SJCRH30 (cell line): ENCODE data around the gene HSF5. TPM values are rescaled to one million over a fixed set of nuclear protein-coding genes. Genes with fewer than 3 reads are reported as not detected.

ENCODE experiments used
- DNase-seq, 2 experiments: peaks; one replicate each; pipeline ENCODE4 v3.0.0-alpha.2; 2015 to 2020
- H3K27ac ChIP-seq: fragments of 250-450 bp; sonication (Bioruptor Pico); 2 replicates; pipeline ENCODE4 v1.5.1; 2020; ENCODE audit warnings: mild to moderate bottlenecking, moderate library complexity
- H3K27me3 ChIP-seq: fragments of 250-450 bp; sonication (Bioruptor Pico); 2 replicates; pipeline ENCODE4 v1.5.1; 2020; ENCODE audit warnings: mild to moderate bottlenecking, moderate library complexity
- H3K36me3 ChIP-seq: fragments of 250-450 bp; sonication (Bioruptor Pico); 2 replicates; pipeline ENCODE4 v1.5.1; 2020; ENCODE audit warnings: mild to moderate bottlenecking, moderate library complexity
- H3K4me1 ChIP-seq: fragments of 250-450 bp; sonication (Bioruptor Pico); 2 replicates; pipeline ENCODE4 v1.5.1; 2020; ENCODE audit warnings: mild to moderate bottlenecking, moderate library complexity
- H3K4me3 ChIP-seq: fragments of 250-450 bp; sonication (Bioruptor Pico); 2 replicates; pipeline ENCODE4 v1.5.1; 2020; ENCODE audit warnings: mild to moderate bottlenecking, moderate library complexity
- H3K9me3 ChIP-seq: fragments of 250-450 bp; sonication (Bioruptor Pico); replicated peaks from 2 replicates; pipeline ENCODE4 v1.5.1; 2020; ENCODE audit warnings: mild to moderate bottlenecking, moderate library complexity
- total RNA-seq: library from RNA; depleted of rRNA; stranded (reverse); fragments of >200 nt; shearing (Covaris generic); gene quantifications from 2 replicates; pipeline ENCODE4 v1.2.3, GENCODE V29; 2014

Gene HSF5
- total RNA-seq, 1 experiment from 2014 or later = not detected

DNA sequence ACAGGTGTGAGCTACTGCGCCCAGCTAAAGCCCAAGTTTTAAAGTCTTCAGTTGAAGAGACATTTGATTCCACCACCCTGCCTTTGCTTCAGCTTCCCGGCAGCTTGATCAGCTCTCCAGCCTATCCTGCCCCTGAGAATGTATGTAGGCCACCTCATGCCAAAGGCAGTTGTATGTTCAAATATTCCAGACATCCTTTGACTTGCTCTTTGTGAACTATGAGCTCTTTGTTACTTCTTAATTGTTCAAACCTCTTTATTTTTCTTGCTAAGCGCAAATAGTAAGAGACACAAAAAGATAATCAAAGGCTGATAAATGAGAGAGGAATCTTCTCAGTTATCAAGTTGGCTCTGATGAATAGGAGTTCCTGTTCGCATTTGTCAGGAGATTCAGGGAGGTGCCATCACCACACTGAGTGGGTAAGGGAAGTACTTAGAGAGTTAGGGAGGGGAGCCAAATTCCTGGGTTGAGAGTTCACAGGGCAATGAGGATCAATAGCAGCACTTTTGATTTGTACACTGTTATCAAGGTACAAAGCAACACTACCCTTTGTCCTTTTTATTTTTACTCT is 104.2 kb downstream of the HSF5 start:
- no peak overlapping the region for H3K4me3 ChIP-seq
- H3K27me3 ChIP-seq = no peaks in the 10 kb centered on the region; the same call in 1 of the 2 replicates

DNA sequence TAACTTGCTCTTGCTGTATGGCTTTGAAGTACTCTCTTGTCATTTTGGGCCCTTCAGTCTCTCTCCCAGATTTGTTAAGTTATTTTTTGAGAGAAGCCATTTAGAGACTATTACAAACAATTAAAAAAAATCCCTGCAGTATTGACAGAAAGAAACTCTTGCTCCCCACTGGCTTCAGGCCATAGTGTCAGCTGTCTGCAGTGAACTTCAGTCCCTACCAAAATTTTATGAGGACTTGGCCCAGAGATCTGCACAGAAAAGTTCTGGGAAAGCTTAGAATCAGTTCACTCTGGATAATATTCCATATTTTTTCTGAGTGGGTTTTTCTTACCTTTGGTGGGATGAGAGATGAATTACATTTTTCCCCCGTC is 105.4 kb downstream of the HSF5 start:
- Histone ChIP-seq H3K4me1 (no peaks in the 10 kb centered on the region), H3K9me3 (no peaks in the 10 kb centered on the region), H3K27me3 (no peaks in the 10 kb centered on the region; the same call in none of the 2 replicates), H3K36me3 (no peaks in the 10 kb centered on the region), H3K27ac (no peak overlapping the region), H3K4me3 (no peak overlapping the region)
- no peak for DNase-seq

More for the DNA sequence above, 104.2 kb downstream of the HSF5 start:
- no peak for DNase-seq
- Histone ChIP-seq H3K36me3 (no peaks in the 10 kb centered on the region), H3K4me1 (no peaks in the 10 kb centered on the region), H3K9me3 (no peaks in the 10 kb centered on the region), H3K27ac (no peak overlapping the region)

DNA sequence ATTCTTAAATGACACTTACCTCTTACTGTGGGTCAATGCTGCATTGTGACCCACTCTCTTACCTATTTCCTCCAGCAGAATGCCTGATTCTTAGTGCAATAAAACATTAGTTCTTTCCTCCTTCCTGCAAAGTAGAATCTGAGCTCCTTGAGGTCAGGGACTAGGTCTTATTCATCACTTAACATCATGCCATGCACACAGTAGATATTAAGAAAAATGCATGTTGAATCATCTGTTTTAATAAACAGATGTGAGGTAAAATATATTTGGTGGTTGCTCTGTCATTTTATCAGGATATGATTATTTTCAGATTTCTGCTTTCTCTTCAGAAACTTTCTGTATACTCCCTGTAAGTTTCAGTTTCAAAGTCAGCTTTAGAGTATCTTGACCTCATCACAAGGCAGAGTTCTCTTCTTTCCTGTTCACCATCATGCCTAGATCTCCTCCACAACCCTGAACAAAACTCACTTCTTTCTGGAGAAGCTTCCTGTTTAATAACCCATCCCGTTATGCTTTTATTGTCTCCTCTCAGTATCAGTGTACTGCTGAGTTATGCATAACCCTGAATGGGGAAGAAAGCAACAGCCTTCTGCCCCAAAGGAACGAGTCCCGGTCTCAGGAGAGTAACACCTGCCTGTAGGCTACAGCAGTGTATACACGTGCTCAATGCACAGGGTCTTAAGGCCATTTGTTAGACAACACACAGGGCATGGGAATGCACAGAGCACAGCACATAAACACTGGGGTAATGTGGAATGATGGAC is 105.9 kb downstream of the HSF5 start:
- H3K9me3 ChIP-seq = no peaks in the 10 kb centered on the region
- no peaks in the 10 kb centered on the region; the same call in none of the 2 replicates for H3K27me3 ChIP-seq
- H3K36me3 ChIP-seq = no peaks in the 10 kb centered on the region
- no peak overlapping the region for H3K4me3 ChIP-seq
- no peak for DNase-seq
- H3K27ac ChIP-seq = no peak overlapping the region
- no peaks in the 10 kb centered on the region for H3K4me1 ChIP-seq

DNA sequence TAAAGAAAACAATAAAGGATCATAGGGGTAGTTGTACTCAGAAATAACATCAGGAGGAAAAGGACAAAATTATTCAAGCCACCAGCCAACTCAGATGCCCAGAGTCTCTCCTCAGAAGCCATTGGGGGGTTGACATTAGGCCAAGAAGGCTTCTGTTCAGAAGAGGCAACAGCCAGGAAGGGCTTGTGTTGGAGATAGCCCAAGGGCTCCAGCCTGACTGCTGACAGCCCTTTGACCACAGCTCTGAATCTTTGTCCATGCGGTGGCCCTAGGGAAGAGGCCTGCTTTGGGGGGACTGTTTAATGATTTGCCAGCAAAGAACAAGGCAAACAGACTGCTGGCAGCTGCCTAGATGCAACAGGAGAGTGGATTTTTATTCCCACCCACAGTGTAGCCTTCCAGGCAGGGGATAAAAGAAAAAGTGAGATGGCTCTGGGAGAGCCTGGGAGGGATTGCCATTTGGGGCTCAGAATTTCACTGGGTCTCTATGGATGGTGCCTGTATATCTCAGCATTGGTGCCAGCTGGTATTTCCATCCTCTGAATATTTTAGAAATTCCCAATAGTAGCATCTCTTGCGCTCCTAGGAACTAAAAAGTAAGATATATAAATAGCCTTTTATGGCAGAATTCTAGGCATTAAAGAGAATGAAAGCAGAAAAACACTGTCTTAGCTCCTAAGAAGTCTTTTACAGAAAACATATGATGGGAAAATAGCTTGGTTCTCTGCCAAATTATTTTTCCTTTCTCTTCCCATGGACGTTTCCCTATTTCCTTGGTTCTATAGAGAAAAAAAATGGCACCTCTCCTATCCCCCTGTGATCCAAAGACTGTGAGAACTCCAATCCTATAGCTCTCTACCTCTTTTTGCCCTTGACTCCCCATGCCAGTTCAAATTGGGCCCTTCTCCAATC is 106.8 kb downstream of the HSF5 start:
- H3K27me3 ChIP-seq = no peaks in the 10 kb centered on the region; the same call in none of the 2 replicates
- H3K4me1 ChIP-seq = no peaks in the 10 kb centered on the region
- no peak overlapping the region for H3K4me3 ChIP-seq
- peak; percentile 13 to 32 for DNase-seq
- no peak overlapping the region for H3K27ac ChIP-seq
- H3K9me3 ChIP-seq = no peaks in the 10 kb centered on the region
- no peaks in the 10 kb centered on the region for H3K36me3 ChIP-seq

DNA sequence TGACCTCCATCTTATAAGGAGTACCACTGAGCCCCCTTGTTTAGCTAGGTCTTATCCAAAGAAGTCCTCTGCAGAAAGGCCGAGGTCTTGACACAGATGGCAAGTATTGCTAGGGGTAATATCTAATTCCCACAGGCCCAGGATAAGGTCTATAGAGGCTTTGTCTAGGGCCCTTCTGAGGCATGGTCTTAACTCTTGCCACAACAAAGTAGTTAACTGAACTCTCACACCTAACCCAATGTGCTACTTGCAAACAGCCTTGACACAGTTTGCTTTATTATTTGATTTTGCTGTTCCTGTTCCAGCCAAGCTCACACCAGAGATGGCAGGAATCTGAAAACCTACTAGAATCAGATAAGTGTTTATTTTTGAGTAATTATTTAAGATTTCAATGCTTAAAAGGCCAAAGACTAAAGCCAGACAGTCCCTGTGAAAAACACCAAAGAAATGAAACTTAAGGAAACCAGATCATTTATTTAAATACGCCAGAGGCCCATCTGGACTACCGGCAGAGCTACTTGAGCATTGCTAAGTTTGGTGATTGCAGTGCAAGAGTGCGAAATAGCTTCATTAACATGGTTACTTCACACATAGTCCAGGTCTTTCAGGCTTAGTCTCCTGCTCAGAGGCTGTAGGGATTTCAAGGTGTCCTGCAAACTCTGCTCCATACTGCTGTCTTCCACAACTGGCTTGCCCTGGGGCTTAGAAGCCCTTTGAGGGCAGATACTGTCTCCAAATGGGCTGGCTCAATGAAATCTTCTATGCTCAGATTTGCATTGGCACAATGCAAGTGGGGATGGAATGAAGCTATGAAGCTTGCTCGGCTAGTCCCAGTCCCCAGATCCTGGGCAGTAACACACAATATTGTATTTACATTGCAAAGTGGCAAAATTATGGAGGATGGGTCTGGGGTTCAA is 107.7 kb downstream of the HSF5 start:
- Histone ChIP-seq H3K27me3 (no peaks in the 10 kb centered on the region; the same call in none of the 2 replicates), H3K9me3 (no peaks in the 10 kb centered on the region), H3K4me1 (no peaks in the 10 kb centered on the region), H3K27ac (no peak overlapping the region), H3K4me3 (no peak overlapping the region), H3K36me3 (no peaks in the 10 kb centered on the region)
- no peak for DNase-seq

DNA sequence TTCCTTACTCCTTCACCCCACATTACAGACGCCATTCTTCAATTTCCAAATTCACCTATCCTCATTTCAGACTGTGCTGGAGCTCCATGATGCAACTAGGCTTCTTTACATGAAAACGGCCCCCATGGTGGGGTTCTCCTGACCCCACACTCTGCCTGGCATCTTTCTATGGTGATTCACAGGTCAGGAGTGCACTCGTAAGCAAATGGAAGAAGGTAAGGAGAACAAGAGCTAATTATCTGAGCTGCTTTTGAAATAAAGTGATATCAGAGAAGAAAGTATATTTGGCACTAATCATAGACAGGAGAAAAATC is 108.7 kb downstream of the HSF5 start:
- no peaks in the 10 kb centered on the region for H3K4me1 ChIP-seq
- no peaks in the 10 kb centered on the region; the same call in none of the 2 replicates for H3K27me3 ChIP-seq
- no peak for DNase-seq
- H3K27ac ChIP-seq = no peak overlapping the region
- H3K9me3 ChIP-seq = no peaks in the 10 kb centered on the region
- no peak overlapping the region for H3K4me3 ChIP-seq
- no peaks in the 10 kb centered on the region for H3K36me3 ChIP-seq

DNA sequence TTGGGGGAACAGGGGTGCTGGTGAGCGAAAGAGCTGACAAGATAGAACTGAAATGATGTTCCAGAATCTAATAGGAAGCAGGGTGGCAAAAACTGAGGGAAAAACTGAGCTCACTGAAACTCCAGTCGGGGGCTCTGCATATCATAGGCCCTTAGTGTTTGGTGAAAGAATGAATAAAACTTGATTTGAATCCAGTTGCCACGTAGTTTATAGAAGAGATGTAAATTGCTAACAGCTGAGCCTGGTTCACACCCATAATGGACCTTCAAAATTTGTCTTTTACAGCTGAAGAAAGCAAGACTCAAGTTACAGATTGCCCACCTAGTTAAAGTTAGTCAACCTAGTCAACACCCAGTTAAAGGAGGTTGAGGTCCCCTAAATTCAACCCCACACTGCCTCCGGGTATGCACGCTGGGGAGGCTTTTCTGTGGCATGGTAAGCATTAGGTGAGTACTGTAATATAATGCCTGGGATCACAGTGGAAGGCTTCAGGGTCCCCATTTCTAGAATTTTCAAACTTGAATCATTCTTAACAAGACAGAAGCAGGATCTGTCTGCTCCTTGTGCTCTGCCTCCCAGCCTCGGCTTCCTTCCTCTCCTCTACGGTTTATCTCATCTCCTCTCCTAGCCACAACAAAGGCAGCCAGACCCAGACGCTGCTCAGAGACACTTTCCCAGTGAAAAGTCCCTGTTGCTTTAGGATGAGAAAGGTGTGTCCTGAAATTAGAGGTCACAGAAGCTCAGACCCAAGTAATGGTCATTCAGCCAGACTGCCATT is 109.3 kb downstream of the HSF5 start:
- H3K36me3 ChIP-seq = no peaks in the 10 kb centered on the region
- no peaks in the 10 kb centered on the region for H3K9me3 ChIP-seq
- H3K27ac ChIP-seq = no peak overlapping the region
- H3K27me3 ChIP-seq = no peaks in the 10 kb centered on the region; the same call in 1 of the 2 replicates
- H3K4me3 ChIP-seq = no peak overlapping the region
- no peaks in the 10 kb centered on the region for H3K4me1 ChIP-seq
- no peak for DNase-seq

DNA sequence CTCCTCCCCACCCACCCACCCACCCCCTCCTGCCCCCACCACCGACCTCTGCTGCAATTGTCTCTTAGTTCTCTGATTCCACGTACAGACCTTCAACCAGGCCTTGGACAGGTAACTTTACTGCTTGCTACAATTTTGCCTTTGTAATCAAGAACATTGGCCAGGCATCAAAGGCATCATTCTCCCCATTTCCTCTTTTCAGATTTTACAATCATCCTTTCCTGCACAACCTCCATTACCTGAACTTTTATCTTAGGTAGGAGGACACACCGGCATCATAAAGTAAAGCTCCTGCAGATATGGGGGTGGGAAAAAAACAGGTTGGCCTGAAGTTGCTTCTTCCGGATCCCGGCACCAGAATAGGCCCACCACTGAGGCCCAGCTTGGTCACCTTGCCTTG is 110.5 kb downstream of the HSF5 start:
- Histone ChIP-seq H3K4me1 (no peaks in the 10 kb centered on the region), H3K4me3 (no peak overlapping the region), H3K27ac (no peak overlapping the region), H3K36me3 (no peaks in the 10 kb centered on the region), H3K9me3 (no peaks in the 10 kb centered on the region), H3K27me3 (no peaks in the 10 kb centered on the region; the same call in 1 of the 2 replicates)
- DNase-seq = no peak

DNA sequence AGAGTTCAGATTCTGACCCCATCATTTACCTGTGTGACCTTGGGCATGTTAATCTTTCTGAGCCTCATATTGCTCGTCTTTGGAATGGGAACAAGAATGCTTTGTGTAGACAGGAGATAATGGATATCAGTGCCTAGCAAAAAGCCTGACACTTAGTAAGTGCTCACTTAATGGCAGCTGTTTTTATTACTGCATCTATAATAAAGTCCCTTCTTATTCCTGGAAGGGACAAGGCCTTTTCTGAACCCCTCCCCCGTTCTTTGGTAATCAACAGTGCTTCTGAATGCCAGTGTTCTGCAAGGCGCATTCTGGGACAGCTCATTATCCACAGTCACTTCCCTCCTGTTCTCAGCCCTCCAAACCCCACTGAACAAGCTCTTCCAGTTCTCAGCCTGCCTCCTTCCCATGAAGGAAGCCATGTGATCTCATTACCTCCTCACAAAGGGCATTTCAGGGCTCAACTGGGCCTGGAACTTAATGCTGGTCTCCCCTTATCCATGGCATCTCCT is 111.1 kb downstream of the HSF5 start:
- Histone ChIP-seq H3K27me3 (no peaks in the 10 kb centered on the region; the same call in 1 of the 2 replicates), H3K27ac (no peak overlapping the region), H3K4me3 (no peak overlapping the region), H3K36me3 (no peaks in the 10 kb centered on the region), H3K4me1 (no peaks in the 10 kb centered on the region), H3K9me3 (no peaks in the 10 kb centered on the region)
- no peak for DNase-seq

DNA sequence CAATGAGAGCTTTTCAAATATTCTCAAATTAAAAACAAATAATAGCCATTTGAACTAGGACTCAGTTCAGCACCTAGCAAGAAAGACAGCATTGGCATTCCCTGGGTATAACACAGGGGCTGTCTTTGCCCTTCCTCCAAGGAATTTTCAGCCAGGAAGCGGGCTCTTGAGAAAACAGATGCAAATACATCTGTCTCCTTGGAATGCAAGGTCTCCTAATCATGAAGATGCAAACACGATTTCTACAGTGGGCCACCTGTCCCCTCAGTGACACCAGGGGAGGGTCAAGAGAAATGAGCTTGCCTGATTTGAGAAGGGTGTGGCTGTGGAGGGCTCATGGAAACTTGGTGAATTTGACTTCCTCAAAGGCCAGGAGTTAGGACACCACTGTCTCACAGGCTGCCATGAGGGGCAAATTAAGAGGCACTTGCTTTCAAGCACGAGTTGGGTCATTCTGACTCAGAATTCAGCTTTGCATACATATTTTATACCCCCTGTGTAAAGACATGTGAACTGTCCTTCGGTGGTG is 111.7 kb downstream of the HSF5 start:
- Histone ChIP-seq H3K9me3 (no peaks in the 10 kb centered on the region), H3K27me3 (no peaks in the 10 kb centered on the region; the same call in 1 of the 2 replicates), H3K4me1 (no peaks in the 10 kb centered on the region), H3K4me3 (no peak overlapping the region), H3K36me3 (no peaks in the 10 kb centered on the region), H3K27ac (no peak overlapping the region)
- DNase-seq = no peak

DNA sequence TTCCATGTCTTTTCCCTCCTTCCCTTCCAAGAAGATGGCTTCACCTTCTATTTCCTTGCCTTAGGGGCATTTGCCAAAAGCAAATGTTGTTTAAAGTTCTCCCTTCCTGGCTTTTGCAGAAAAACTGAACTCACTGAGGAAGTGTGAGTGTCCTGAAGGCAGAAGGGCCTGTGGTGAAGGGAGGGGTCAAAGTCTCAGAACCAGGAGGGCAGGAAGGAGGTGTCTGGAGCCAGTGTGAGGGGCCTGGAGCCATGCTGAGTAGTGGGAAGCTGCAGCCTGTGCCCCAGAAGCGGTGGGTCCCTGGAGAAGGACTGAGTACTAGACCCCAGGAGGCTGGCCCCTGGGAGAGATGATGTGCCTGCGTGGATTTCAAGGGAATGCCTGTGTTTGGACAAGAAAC is 112.4 kb downstream of the HSF5 start:
- Histone ChIP-seq H3K36me3 (no peaks in the 10 kb centered on the region), H3K4me1 (no peaks in the 10 kb centered on the region), H3K4me3 (no peak overlapping the region), H3K27ac (no peak overlapping the region), H3K27me3 (no peaks in the 10 kb centered on the region; the same call in 1 of the 2 replicates), H3K9me3 (no peaks in the 10 kb centered on the region)
- no peak for DNase-seq

DNA sequence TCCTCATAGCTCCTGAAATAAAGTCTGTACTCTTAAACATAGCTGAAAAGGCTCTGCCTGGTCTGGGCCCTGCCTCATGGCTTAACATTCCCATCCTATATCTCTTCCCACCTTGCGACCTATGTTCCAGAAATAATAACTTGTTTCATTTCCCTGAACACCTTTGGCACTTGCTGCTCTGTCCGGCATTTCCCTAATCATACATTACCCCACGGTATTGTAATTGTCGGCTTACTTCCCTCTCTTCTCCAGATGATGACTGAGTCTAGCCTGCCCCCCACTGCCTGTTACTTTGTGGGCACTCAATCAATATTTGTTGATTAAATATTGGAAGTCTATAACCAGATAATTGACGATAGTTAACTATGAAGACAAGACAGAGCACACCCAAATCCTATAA is 113.0 kb downstream of the HSF5 start:
- H3K9me3 ChIP-seq = no peaks in the 10 kb centered on the region
- H3K27ac ChIP-seq = no peak overlapping the region
- H3K36me3 ChIP-seq = no peaks in the 10 kb centered on the region
- H3K4me1 ChIP-seq = no peaks in the 10 kb centered on the region
- H3K4me3 ChIP-seq = no peak overlapping the region
- no peak for DNase-seq
- no peaks in the 10 kb centered on the region; the same call in 1 of the 2 replicates for H3K27me3 ChIP-seq

DNA sequence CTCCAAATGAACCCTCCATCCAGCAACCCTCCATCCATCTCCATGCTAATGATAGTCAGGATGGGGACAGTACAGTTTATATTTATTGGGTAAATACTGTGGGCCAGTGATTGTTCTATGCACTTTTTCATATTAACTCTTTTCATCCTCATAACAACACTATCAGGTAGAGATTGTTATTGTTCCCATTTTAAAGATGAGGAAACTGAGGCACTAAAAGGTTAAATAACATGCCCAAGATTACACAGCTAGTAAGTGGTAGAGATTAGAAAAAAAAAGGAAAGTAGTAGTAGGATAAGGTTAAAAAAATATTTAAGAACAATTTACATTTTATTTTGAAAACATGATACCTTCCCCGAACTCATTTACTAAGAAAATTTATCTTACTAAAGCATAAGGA is 114.3 kb downstream of the HSF5 start:
- Histone ChIP-seq H3K4me3 (no peak overlapping the region), H3K36me3 (no peaks in the 10 kb centered on the region), H3K27ac (no peak overlapping the region), H3K9me3 (no peaks in the 10 kb centered on the region), H3K4me1 (no peaks in the 10 kb centered on the region), H3K27me3 (peaks cover 3% of the 10 kb centered on the region; the same call in 1 of the 2 replicates)
- no peak for DNase-seq
